GM10248 (cell line): ENCODE results near the gene CLPTM1L.
"Not testable (repeated sequence)": the region's sequence is repeated elsewhere in the genome, so short reads cannot be mapped to it uniquely, and the experiment has no call there.

Source experiments
- CTCF ChIA-PET: fragments of 300-600 bp; sonication (Branson Sonifier 250); formaldehyde crosslinking; extraction: SDS; loops from one replicate; lab custom pipeline; 2021; ENCODE audit warnings: antibody characterized with exemption; lab: Yijun Ruan, JAX
- POLR2A ChIA-PET: fragments of 350-650 bp; sonication (Branson Sonifier 250); formaldehyde crosslinking; extraction: SDS; loops from one replicate; lab custom pipeline; 2020; ENCODE audit warnings: antibody characterized with exemption; lab: Yijun Ruan, JAX
- DNase-seq: peaks from one replicate; pipeline ENCODE4 v3.0.0; 2012; ENCODE audit errors: extremely low spot score
- TF ChIP-seq, protein P1 (sequence below): IDR thresholded peaks from 2 replicates; pipeline ENCODE4 v1.5.1; 2012; ENCODE audit warnings: mild to moderate bottlenecking, low read depth; ENCODE audit errors: extremely low read depth, missing control alignments, control extremely low read depth

Gene CLPTM1L

GRCh38 chr5:1336749-1337488 is 8.0 kb downstream of the CLPTM1L start:
- POLR2A ChIA-PET: no interaction called here
- TF ChIP-seq, protein P1, sequence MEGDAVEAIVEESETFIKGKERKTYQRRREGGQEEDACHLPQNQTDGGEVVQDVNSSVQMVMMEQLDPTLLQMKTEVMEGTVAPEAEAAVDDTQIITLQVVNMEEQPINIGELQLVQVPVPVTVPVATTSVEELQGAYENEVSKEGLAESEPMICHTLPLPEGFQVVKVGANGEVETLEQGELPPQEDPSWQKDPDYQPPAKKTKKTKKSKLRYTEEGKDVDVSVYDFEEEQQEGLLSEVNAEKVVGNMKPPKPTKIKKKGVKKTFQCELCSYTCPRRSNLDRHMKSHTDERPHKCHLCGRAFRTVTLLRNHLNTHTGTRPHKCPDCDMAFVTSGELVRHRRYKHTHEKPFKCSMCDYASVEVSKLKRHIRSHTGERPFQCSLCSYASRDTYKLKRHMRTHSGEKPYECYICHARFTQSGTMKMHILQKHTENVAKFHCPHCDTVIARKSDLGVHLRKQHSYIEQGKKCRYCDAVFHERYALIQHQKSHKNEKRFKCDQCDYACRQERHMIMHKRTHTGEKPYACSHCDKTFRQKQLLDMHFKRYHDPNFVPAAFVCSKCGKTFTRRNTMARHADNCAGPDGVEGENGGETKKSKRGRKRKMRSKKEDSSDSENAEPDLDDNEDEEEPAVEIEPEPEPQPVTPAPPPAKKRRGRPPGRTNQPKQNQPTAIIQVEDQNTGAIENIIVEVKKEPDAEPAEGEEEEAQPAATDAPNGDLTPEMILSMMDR: no peak

DNA sequence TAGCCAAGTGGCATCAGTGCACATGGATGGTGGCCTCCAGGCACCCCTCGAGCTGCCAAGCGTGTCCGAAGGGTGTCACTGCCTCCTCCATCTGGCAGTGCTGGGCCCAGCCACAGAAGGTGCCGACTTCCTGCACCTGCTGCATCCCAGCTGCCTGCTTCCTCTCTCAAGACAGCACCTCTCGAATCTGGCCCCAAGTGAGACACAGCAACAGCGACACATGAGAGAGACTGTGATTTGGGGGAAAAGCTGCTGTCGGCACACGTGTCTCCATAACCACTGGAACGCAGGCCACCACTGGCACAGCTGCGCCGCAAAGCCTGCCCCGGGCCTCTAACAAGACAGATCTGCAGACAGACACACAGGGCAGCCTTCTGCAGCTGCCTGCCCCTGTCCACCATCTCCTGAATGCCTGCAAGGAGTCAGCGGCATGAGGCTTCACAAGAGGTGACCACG is 8.8 kb downstream of the CLPTM1L start:
- ChIA-PET CTCF (interaction anchor here (1.5 kb wide), 1 partner anchor 9 kb away, joined by 3 read pairs; no protein-coding TSS in a partner anchor), POLR2A (no interaction called here)
- TF ChIP-seq, protein P1: no peak
- no peak for DNase-seq

More at GRCh38 chr5:1336749-1337488, 8.0 kb downstream of the CLPTM1L start:
- CTCF ChIA-PET: interaction anchor here (1.5 kb wide), 1 partner anchor 10 kb away, joined by 3 read pairs; no protein-coding TSS in a partner anchor
- no peak for DNase-seq

- ChIA-PET POLR2A (no interaction called here), CTCF (interaction anchor here (1.5 kb wide), 1 partner anchor 9 kb away, joined by 3 read pairs; no protein-coding TSS in a partner anchor)
- TF ChIP-seq, protein P1: no peak
- DNase-seq: no peak
These were observed 9.3 kb downstream of the CLPTM1L start for GRCh38 chr5:1335540-1336095.

GRCh38 chr5:1334831-1335539 is 9.9 kb downstream of the CLPTM1L start:
- TF ChIP-seq, protein P1: no peak
- DNase-seq: no peak
- ChIA-PET POLR2A (no interaction called here), CTCF (no interaction called here)

GRCh38 chr5:1333986-1334385 is 10.9 kb downstream of the CLPTM1L start:
- ChIA-PET POLR2A (no interaction called here), CTCF (no interaction called here)
- DNase-seq: no peak
- TF ChIP-seq, protein P1: no peak

GRCh38 chr5:1333286-1333685 is 11.6 kb downstream of the CLPTM1L start:
- CTCF ChIA-PET, POLR2A ChIA-PET, DNase-seq: not testable (repeated sequence)
